ENCODE measurements around the gene MAP2K2.

Gene MAP2K2

DNA sequence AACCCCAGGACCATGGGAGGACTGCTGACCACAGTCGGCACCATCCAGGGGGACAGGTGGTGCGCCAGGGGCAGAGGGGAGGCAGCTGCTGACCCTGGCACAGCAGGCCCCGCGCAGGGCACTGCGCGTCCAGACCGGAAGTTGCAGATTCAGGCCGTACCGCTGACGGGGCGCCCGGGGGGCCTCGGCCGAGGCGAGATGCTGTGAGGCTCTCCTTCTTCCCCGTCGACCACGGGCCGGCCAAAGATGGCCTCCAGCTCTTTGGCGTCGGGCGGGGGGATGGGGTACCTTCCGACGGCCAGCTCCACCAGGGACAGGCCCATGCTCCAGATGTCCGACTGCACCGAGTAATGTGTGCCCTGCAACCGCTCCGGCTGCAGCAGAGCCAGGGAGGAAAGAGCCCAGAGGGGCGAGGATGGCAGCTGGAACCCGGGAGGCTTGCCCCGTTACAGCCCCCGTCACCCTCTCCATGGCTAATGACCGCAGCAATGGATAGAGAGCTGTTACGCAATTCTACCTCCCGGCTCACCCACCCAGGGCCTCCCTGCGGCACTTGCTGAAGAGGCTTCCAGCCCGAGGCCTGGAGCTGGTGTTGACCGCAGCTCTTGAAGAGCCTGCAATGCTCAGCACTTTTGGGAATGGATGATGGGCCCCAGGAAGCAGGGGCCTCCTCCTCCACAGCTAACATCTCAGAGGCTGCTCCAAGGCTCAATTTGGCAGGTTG, 24.7 kb downstream of the MAP2K2 start:
- no peak for DNase-seq (ENCODE audit: low spot score)

DNA sequence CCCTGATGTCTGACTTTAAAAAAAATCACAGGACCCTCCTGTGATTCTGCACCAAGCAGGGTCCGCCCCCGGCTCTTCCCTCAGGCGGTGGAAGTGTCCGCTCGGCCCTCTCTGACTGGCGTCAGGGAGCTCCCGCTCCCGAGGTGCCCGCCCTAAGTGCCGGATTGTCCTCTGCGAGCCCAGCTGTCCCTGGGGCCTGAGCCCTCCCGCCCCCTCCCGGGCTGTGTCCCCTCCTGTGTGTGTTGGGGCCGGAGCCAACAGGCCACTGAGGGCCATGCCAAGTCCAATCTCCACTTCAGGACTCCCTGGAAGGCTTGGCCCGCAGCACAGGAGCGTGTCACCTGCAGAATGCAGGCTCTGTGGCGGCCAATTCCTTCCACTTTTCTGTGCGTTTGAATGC, 25.4 kb downstream of the MAP2K2 start:
- DNase-seq (ENCODE audit: low spot score): no peak

GRCh38 chr19:4097501-4097900, 26.4 kb downstream of the MAP2K2 start:
- DNase-seq (ENCODE audit: low spot score): no peak

DNA sequence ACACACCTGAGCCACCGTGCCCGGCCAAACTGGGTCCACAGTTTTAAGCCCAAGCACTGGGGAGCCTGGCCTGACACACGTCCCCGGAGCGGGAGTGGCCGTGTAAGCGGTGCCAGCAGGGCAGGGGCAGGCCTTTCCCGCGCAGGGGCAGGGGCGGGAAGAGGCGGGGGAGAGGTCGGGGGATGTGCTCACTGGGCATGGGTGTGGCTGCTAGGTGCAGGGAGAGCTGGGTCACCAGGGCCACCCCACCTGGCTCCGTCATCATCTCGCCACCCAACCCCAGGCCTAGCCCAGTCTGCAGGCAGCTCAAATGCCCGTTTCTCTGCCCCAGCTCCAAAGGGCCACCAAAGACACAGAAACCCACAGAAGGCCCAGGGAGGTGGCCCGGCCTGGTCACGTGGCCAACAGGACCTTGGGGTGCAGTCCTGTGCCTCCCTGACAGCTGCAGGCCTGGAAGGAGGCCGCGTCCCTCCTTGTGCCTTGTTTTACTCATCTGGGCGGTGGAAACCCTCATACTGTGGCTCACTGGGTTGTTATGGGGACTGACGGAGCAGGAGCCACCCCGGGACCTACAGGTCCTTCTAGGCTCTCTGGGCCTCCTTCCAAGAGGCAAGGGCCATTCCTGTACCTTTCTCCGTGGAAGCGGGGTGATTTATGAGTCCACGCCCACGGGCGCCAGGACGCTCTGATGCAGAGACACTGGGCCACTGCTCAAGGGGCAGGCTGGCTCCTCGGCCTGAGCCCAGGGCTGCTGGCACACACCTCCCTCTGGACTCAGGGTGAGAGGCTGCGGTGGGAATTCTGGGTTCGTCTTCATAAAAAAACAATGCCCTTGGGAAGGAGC, 27.7 kb downstream of the MAP2K2 start:
- DNase-seq (ENCODE audit: low spot score): no peak

DNA sequence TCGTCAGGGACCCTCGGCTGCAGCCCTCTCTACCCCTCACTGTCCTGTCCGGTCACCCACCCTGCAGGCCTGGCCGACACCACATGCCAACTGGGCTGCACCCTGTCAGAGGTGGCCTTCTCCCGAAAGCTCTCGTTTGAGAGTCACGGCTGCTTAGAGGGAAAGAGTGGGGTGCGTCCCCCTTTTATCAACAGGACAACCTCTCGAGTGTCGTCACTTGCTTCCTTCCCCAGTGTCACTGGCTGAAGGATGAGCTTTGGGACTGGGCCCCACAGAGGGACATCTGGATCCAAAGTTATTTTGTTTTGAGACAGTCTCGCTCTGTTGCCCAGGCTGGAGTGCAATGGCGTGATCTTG, 28.5 kb downstream of the MAP2K2 start:
- no peak for DNase-seq (ENCODE audit: low spot score)

DNA sequence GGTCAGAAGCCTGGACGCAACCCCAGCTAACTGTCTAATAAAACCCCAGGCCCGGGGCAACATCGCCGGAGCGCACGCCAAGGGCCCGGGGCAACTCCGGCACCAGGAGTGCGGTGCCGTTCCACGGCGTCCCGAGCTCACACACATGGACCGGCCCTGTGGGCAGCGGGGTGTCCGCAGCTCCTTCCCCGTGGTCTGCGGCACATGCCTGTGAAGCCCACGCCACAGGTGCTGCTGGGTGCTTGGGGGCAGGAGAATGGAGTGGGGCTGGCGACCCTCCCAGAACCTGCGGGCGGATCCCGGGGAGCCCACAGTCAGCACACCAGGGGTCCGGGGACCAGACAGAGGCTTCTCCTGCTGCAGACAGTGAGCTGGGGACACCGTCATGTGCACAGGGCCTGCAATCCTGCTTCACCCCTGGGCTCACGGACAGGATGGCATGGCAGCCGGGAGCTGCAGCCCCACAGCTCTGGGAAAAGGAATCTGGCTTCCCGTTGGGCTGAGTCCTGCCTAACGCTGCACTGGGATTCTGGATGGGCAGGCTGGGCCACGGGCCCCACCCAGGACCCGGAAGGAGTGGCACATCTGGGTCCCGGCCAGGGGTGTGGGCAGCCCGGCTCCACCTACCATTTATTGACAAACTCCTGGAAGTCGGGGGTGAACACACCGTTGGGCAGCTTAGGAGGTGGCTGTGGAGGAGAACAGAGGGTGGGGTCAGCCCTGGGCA, 29.0 kb downstream of the MAP2K2 start:
- no peak for DNase-seq (ENCODE audit: low spot score)

- no peak for DNase-seq (ENCODE audit: low spot score)
These were observed 29.6 kb downstream of the MAP2K2 start for GRCh38 chr19:4094291-4094690.

GRCh38 chr19:4093643-4094175, 30.2 kb downstream of the MAP2K2 start:
- DNase-seq (ENCODE audit: low spot score): no peak

GRCh38 chr19:4090356-4091220, 33.3 kb downstream of the MAP2K2 start:
- DNase-seq (ENCODE audit: low spot score): no peak

- DNase-seq (ENCODE audit: low spot score): no peak
These were observed 34.0 kb downstream of the MAP2K2 start for GRCh38 chr19:4089946-4090345.

- no peak for DNase-seq (ENCODE audit: low spot score)
These were observed 34.5 kb downstream of the MAP2K2 start for GRCh38 chr19:4089400-4089908.

DNA sequence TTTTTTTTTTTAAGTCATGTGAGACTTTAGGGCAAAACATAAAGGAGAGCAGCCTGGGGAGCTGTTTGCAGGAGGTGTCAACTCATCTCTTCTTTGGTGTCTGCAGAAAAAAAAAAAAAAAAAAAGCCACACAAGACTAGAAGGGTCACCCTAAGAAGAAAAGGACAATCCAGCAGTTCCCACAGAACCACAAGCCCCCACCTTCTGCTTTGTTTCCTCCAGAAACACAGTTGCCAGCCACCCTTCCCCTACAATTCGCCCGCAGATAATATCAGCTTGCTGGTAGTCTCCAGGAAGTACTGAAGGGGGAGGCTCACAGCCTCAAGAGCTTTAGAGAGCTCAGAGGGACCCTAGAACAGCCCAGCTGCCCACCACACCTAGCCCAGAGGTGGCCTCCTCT, 34.9 kb downstream of the MAP2K2 start:
- no peak for DNase-seq (ENCODE audit: low spot score)

- DNase-seq (ENCODE audit: low spot score): no peak
These were observed 35.9 kb downstream of the MAP2K2 start for GRCh38 chr19:4087787-4088679.

DNA sequence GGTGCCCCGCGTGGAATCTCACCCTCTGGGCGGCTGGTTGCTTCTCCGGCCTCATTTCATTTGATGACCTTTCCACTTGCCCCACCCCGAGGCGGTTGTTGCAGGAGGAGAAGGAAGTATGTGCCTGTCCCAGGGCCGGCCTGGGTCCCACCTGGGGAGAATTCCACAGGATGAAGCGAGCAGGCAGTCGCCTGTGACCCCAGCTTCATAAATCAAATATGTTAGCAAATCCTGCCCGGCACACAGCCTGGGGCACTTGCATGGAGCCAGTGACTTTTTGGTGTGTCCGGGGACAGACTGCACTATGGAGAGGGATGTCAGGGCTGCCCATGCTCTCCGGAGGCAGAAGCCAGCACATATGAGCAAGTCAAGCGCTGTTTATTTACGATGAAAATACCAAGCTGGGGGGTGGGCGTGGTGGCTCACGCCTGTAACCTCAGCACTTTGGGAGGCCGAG, 37.5 kb downstream of the MAP2K2 start:
- no peak for DNase-seq (ENCODE audit: low spot score)

- no peak for DNase-seq (ENCODE audit: low spot score)
These were observed 39.4 kb downstream of the MAP2K2 start for GRCh38 chr19:4084547-4084877.

DNA sequence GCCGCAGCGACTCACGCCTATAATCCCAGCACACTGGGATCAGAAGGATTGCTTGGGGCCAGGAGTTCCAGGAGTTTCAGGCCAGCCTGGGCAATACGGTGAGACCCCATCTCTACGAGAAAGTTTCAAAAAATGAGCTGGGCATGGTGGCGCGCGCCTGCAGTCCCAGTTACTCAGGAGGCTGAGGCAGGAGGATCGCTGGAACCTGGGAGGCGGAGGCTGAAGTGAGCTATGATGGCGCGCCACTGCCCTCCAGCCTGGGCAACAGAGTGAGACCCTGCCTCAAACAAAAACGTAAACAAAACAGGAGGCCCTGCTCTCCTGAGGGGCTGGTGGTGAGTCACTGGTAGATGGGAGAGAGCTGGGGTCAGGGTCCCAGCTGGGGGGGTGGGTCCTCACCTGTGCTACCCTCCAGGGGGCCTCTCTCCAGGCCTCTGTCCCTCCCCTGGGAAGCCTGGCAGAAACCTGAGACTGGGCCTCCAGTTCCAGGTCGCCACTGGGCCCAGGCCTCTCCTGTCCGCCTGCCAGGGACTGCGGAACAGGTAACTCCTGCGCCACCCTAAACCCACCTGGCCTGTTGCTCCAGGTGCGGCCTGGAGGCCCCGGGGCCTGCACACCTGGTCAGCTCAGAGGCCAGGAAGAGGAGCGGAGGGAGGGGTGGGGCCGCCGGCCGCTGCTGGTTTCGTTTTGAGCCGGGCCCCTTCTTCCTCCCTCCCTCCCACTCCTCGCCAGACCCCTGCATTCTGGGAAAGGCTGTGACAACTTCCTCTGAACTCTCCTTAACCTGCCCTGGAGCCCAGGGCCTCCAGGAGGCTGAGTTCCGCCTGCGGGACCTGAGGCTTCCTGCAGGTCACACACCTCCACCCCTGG, 40.0 kb downstream of the MAP2K2 start:
- DNase-seq (ENCODE audit: low spot score): no peak

- no peak for DNase-seq (ENCODE audit: low spot score)
These were observed 41.8 kb downstream of the MAP2K2 start for GRCh38 chr19:4082172-4082571.

DNA sequence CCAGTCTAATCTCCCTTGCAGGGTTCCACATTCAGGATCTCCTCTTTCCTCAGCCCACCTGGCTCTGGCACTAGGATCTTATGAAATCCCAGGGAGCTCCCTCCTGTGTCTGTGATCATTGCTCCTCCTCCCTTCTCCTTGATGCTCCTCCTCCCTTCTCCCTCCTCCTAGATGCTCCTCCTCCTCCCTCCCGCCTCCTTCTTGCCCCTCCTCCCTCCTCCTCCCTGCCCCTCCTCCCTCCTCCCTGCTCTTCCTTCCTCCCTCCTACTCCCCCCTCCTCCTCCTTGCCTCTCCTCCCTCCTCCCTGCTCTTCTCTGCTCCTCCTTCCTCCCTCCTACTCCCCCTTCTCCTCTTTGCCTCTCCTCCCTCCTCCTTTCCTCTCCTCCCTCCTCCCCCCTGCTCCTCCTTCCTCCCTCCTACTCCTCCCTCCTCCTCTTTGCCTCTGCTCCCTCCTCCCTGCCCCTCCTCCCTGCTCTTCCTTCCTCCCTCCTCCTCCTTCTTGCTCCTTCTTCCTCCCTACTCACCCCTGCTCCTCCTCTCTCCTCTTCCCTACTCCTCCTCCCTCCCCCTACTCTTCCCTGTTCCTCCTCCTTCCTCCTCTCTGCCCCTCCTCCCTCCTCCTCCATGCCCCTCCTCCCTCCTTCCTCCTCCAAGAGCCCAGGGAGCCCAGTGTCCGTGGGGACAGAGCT, 42.3 kb downstream of the MAP2K2 start:
- DNase-seq (ENCODE audit: low spot score): no peak

- DNase-seq (ENCODE audit: low spot score): no peak
These were observed 43.4 kb downstream of the MAP2K2 start for GRCh38 chr19:4080473-4080872.
